SU-DHL-6 (cell line): Measurements from ENCODE around the gene MSL3B.

Experiments
- H2AFZ ChIP-seq: fragments of 200-600 bp; sonication (generic); 2 replicates; pipeline ENCODE4 v1.6.1; 2014; ENCODE audit warnings: low read depth, mild to moderate bottlenecking, moderate library complexity, mixed read lengths, antibody characterized with exemption, low read length; ENCODE audit not compliant: severe bottlenecking
- H3F3A ChIP-seq: fragments of 200-600 bp; shearing (Covaris generic); 2 replicates; pipeline ENCODE4 v1.6.0; 2016; ENCODE audit warnings: antibody characterized with exemption, mild to moderate bottlenecking; ENCODE audit not compliant: insufficient read depth
- H3K27ac ChIP-seq: fragments of 200-600 bp; sonication (generic); 2 replicates; pipeline ENCODE4 v1.5.1; 2016; ENCODE audit warnings: low read depth, mild to moderate bottlenecking, low read length, moderate library complexity, mixed read lengths
- H3K27me3 ChIP-seq: fragments of 200-600 bp; sonication (generic), shearing (Covaris generic); 2 replicates; pipeline ENCODE4 v1.6.0; 2014; ENCODE audit warnings: mild to moderate bottlenecking, low read length
- H3K36me3 ChIP-seq: fragments of 200-600 bp; sonication (generic); 2 replicates; pipeline ENCODE4 v1.6.1; 2014; ENCODE audit warnings: mild to moderate bottlenecking, low read length, mixed read lengths
- H3K4me2 ChIP-seq: fragments of 300-600, 200-600 bp; shearing (Covaris generic), sonication (generic); 2 replicates; pipeline ENCODE4 v1.6.0; 2014; ENCODE audit warnings: low read length, low read depth, mild to moderate bottlenecking; ENCODE audit not compliant: poor library complexity, severe bottlenecking
- H3K4me3 ChIP-seq: fragments of 200-600 bp; sonication (generic); 2 replicates; pipeline ENCODE4 v1.5.1; 2014; ENCODE audit warnings: antibody characterized with exemption, low read length, mild to moderate bottlenecking, mixed read lengths; ENCODE audit not compliant: insufficient read depth, poor library complexity, severe bottlenecking
- H3K79me2 ChIP-seq: fragments of 200-600 bp; sonication (generic); 2 replicates; pipeline ENCODE4 v1.6.1; 2014; ENCODE audit warnings: mild to moderate bottlenecking, low read length, moderate library complexity; ENCODE audit not compliant: insufficient read depth
- H3K9ac ChIP-seq: fragments of 200-600 bp; sonication (generic); 2 replicates; pipeline ENCODE4 v1.7.0; 2014; ENCODE audit warnings: mild to moderate bottlenecking, low read length
- H3K9me2 ChIP-seq: fragments of 200-600 bp; sonication (generic); replicated peaks from 2 replicates; pipeline ENCODE4 v1.6.1; 2014; ENCODE audit warnings: low read length; ENCODE audit not compliant: insufficient read depth
- H3K9me3 ChIP-seq: fragments of 200-600 bp; sonication (generic); 2 replicates; pipeline ENCODE4 v1.6.1; 2014; ENCODE audit warnings: low read length, mixed read lengths; ENCODE audit not compliant: insufficient read depth
- H4K20me1 ChIP-seq: fragments of 200-600 bp; sonication (generic); 2 replicates; pipeline ENCODE4 v1.6.1; 2014; ENCODE audit warnings: low read depth, mild to moderate bottlenecking, antibody characterized with exemption, low read length, moderate library complexity, mixed read lengths
- CTCF ChIP-seq: fragments of 200-600 bp; sonication (generic); IDR thresholded peaks from one replicate; pipeline ENCODE4 v1.5.1; 2017; ENCODE audit warnings: antibody characterized with exemption, mild to moderate bottlenecking, low read length, moderate library complexity; ENCODE audit not compliant: insufficient read depth, poor library complexity, severe bottlenecking
- EZH2phosphoT487 ChIP-seq: fragments of 200-600 bp; sonication (generic), shearing (Covaris generic); conservative IDR thresholded peaks from 2 replicates; pipeline ENCODE4 v1.6.1; 2018; ENCODE audit warnings: mild to moderate bottlenecking, antibody characterized with exemption, low read length, moderate library complexity, mixed read lengths

Gene MSL3B

GRCh38 chr2:233821709-233822100 lies 46.5 kb downstream of the MSL3B start:
- TF ChIP-seq EZH2phosphoT487, result no peak
- no peak for TF ChIP-seq CTCF
- H3K36me3 ChIP-seq, result no peaks in the 10 kb centered on the region
- H3K27me3 ChIP-seq, result no peaks in the 10 kb centered on the region
- no peaks in the 10 kb centered on the region for H4K20me1 ChIP-seq
- no peak overlapping the region for H2AFZ ChIP-seq
- no peak overlapping the region for H3K9ac ChIP-seq
- no peak overlapping the region for H3K4me3 ChIP-seq
- H3K9me3 ChIP-seq, result no peaks in the 10 kb centered on the region
- H3F3A ChIP-seq, result no peaks in the 10 kb centered on the region
- H3K4me2 ChIP-seq, result no peak overlapping the region
- H3K79me2 ChIP-seq, result no peaks in the 10 kb centered on the region
- no peaks in the 10 kb centered on the region for H3K9me2 ChIP-seq
- no peak overlapping the region for H3K27ac ChIP-seq

- no peak overlapping the region for H3K4me3 ChIP-seq
- no peaks in the 10 kb centered on the region for H3F3A ChIP-seq
- no peak for TF ChIP-seq CTCF
- TF ChIP-seq EZH2phosphoT487, result no peak
- no peak overlapping the region for H3K4me2 ChIP-seq
- H3K9ac ChIP-seq, result no peak overlapping the region
- no peaks in the 10 kb centered on the region for H3K9me3 ChIP-seq
- H3K36me3 ChIP-seq, result no peaks in the 10 kb centered on the region
- no peaks in the 10 kb centered on the region for H3K79me2 ChIP-seq
- H2AFZ ChIP-seq, result no peak overlapping the region
- H3K27ac ChIP-seq, result no peak overlapping the region
- H3K27me3 ChIP-seq, result no peaks in the 10 kb centered on the region
- H4K20me1 ChIP-seq, result no peaks in the 10 kb centered on the region
- H3K9me2 ChIP-seq, result no peaks in the 10 kb centered on the region
These were observed 47.0 kb downstream of the MSL3B start for GRCh38 chr2:233821196-233821595.

- no peaks in the 10 kb centered on the region for H3K9me2 ChIP-seq
- H3K9ac ChIP-seq, result no peak overlapping the region
- no peaks in the 10 kb centered on the region for H3F3A ChIP-seq
- no peak overlapping the region for H3K27ac ChIP-seq
- H3K27me3 ChIP-seq, result no peaks in the 10 kb centered on the region
- TF ChIP-seq CTCF, result no peak
- H3K4me2 ChIP-seq, result no peak overlapping the region
- H2AFZ ChIP-seq, result no peak overlapping the region
- no peaks in the 10 kb centered on the region for H3K9me3 ChIP-seq
- no peaks in the 10 kb centered on the region for H4K20me1 ChIP-seq
- no peak overlapping the region for H3K4me3 ChIP-seq
- no peaks in the 10 kb centered on the region for H3K79me2 ChIP-seq
- no peaks in the 10 kb centered on the region for H3K36me3 ChIP-seq
These were observed 47.4 kb downstream of the MSL3B start for GRCh38 chr2:233820774-233821105.
